Prostate gland (tissue), 2 donors: ENCODE data around the gene GATC. TPM values are rescaled to one million over a fixed set of nuclear protein-coding genes. Genes with fewer than 3 reads are reported as not detected.
A peak's percentile ranks its signal among the peaks of the same experiment; 100 is the strongest.

Experiments
- DNase-seq: peaks from one replicate; pipeline ENCODE4 v3.0.0-alpha.2; 2019; ENCODE audit warnings: low spot score
- H3K27ac ChIP-seq, 2 donors: fragments of 200-600 bp; sonication (generic); 2 replicates each; pipeline ENCODE4 v1.5.1; 2017 to 2019
- H3K27me3 ChIP-seq: fragments of 200-600 bp; sonication (generic); replicated peaks from 2 replicates; pipeline ENCODE4 v1.5.1; 2019; ENCODE audit not compliant: insufficient read depth
- H3K36me3 ChIP-seq, 2 donors: fragments of 200-600 bp; sonication (generic); 1 replicate in 1 of 2; 2 replicates in 1 of 2; pipeline versions ENCODE4 v1.5.1 to v1.8.1; 2017 to 2019
- H3K4me1 ChIP-seq: fragments of 200-600 bp; sonication (generic); replicated peaks from 2 replicates; pipeline ENCODE4 v1.5.1; 2019
- H3K4me3 ChIP-seq, 2 donors: fragments of 200-600 bp; sonication (generic); 2 replicates each; pipeline ENCODE4 v1.5.1; 2017 to 2019
- H3K9me3 ChIP-seq: fragments of 200-600 bp; sonication (generic); 2 replicates; pipeline ENCODE4 v1.5.1; 2017
- POLR2A ChIP-seq: fragments of 450-650 bp; IDR thresholded peaks from one replicate; pipeline ENCODE4 v1.6.1; 2016; ENCODE audit warnings: antibody characterized with exemption, mild to moderate bottlenecking
- POLR2AphosphoS5 ChIP-seq: sonication (generic); formaldehyde crosslinking; IDR thresholded peaks from one replicate; pipeline ENCODE4 v1.6.1; 2017; ENCODE audit warnings: antibody characterized with exemption
- WGBS: methylation state at CpG from one replicate; pipeline ENCODE4 v1.1.5; 2018; 5-methylcytosine and 5-hydroxymethylcytosine counted together
- intact Hi-C: fragments of 100-400 bp; cut with DNase I; formaldehyde crosslinking; loops from one replicate; pipeline ENCODE4 v1.14.2; 2022
- total RNA-seq, 2 donors: library from RNA; depleted of rRNA; stranded (reverse); fragments of >200 nt; gene quantifications; one replicate each; pipeline ENCODE4 v1.1.0, GENCODE V29; 2016
- TF ChIP-seq, protein P1 (sequence below), 4 experiments: fragments of 200-600 bp in 2 of 4; fragments of 450-650 bp in 2 of 4; sonication (generic) in 2 of 4; IDR thresholded peaks; 1 replicate in 3 of 4; 2 replicates in 1 of 4; pipeline ENCODE4 v1.5.1; 2016 to 2019; ENCODE audit warnings: antibody characterized with exemption in 4 of 4, mild to moderate bottlenecking in 2 of 4, moderate library complexity in 2 of 4

The GATC gene
- total RNA-seq, 2 donors from 2014 or later: 19.3 to 30.1 TPM

- H3K36me3 ChIP-seq: no peaks in the 10 kb centered on the region
These were observed 42.4 kb upstream of the GATC start for GRCh38 chr12:120403869-120404268.

DNA sequence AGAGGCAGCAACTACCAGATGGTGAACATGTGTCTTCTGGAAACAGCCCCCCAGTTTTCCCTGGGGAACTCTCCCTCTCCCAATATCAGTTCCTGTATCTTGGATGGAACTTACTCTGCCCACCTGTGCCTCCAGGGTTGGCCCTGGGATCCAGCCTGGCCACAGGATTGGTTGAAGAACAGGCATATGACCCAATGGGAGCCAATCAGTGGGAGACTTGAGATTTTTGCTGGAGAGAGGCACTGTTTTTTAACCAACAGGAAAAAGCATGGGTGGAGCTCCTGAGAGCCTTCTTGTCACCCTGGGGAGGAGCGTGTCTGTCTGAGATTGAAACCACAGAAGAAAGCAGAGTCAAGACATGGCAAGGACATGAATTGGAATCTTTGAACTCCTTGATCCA, 42.0 kb upstream of the GATC start:
- no peak for DNase-seq
- Histone ChIP-seq H3K9me3 (no peaks in the 10 kb centered on the region), H3K4me1 (no peaks in the 10 kb centered on the region), H3K27ac (no peak overlapping the region), H3K36me3 (no peaks in the 10 kb centered on the region), H3K27me3 (no peaks in the 10 kb centered on the region), H3K4me3 (no peak overlapping the region)
- 83% methylated on average over 1 of the region's 1 CpG for WGBS
- TF ChIP-seq POLR2A (no peak), POLR2AphosphoS5 (no peak)
- TF ChIP-seq, protein P1, sequence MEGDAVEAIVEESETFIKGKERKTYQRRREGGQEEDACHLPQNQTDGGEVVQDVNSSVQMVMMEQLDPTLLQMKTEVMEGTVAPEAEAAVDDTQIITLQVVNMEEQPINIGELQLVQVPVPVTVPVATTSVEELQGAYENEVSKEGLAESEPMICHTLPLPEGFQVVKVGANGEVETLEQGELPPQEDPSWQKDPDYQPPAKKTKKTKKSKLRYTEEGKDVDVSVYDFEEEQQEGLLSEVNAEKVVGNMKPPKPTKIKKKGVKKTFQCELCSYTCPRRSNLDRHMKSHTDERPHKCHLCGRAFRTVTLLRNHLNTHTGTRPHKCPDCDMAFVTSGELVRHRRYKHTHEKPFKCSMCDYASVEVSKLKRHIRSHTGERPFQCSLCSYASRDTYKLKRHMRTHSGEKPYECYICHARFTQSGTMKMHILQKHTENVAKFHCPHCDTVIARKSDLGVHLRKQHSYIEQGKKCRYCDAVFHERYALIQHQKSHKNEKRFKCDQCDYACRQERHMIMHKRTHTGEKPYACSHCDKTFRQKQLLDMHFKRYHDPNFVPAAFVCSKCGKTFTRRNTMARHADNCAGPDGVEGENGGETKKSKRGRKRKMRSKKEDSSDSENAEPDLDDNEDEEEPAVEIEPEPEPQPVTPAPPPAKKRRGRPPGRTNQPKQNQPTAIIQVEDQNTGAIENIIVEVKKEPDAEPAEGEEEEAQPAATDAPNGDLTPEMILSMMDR (IDR thresholded peaks at IDR 0.05): no peak
- intact Hi-C loops: no loop called here

More at GRCh38 chr12:120403869-120404268, 42.4 kb upstream of the GATC start:
- Histone ChIP-seq H3K27me3 (no peaks in the 10 kb centered on the region), H3K9me3 (no peaks in the 10 kb centered on the region), H3K27ac (no peak overlapping the region), H3K4me3 (no peak overlapping the region), H3K4me1 (no peaks in the 10 kb centered on the region)
- no peak for DNase-seq
- TF ChIP-seq, protein P1 (IDR thresholded peaks at IDR 0.05): no peak
- TF ChIP-seq POLR2A (no peak), POLR2AphosphoS5 (no peak)
- intact Hi-C loops: no loop called here
- 62% methylated on average over 3 of the region's 3 CpGs for WGBS

DNA sequence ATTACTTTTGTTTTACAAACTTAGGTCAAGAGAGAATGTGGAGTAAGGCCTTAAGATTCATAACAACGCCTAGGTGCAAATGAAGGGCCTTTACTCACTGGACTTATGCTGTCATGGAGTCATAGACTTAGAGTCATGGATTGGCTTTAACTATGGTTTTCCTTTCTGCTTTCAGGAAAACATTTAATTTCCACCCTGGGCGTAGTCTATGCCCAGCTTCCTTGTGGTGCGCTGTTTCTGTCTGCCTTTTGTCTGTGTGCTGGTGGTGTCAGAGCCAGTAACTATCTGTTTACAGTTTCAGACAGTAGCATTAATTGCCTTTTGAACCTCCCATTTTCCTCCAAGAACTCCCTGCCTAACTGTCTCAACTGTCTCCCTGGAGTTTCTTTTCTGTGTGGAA, 40.2 kb upstream of the GATC start:
- TF ChIP-seq, protein P1 (IDR thresholded peaks at IDR 0.05): no peak
- peak; percentile 44 for TF ChIP-seq POLR2AphosphoS5
- no peaks in the 10 kb centered on the region for H3K9me3 ChIP-seq
- no peaks in the 10 kb centered on the region for H3K27me3 ChIP-seq
- peak overlapping the region; percentile 40 to 72 for H3K27ac ChIP-seq
- no peak for DNase-seq
- no peak overlapping the region for H3K4me3 ChIP-seq
- 71% methylated on average over 3 of the region's 3 CpGs for WGBS
- no peaks in the 10 kb centered on the region for H3K4me1 ChIP-seq
- intact Hi-C loops: no loop called here
- no peaks in the 10 kb centered on the region for H3K36me3 ChIP-seq

DNA sequence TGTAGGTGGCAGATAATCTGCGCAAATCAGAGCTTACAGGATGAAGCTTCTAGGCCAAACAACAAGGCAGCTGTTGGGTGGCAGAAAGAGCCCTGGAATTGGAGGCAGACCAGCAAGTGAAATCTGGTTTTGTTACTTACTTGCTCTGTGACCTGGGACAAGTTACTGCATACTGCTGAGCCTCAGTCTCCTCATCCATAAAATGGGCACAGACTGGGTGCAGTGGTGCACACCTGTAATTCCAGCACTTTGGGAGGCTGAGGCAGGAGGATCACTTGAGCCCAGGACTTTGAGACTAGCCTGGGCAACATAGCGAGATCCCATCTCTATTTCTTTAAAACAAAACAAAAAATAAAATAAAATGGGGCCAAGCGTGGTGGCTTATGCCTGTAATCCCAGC, 39.7 kb upstream of the GATC start:
- peak overlapping the region; percentile 40 to 72 for H3K27ac ChIP-seq
- intact Hi-C loops: no loop called here
- 94% methylated on average over 3 of the region's 3 CpGs for WGBS

GRCh38 chr12:120408771-120409170, 37.5 kb upstream of the GATC start:
- H3K9me3 ChIP-seq: no peaks in the 10 kb centered on the region
- no peaks in the 10 kb centered on the region for H3K36me3 ChIP-seq
- no peak for TF ChIP-seq POLR2AphosphoS5
- TF ChIP-seq, protein P1 (IDR thresholded peaks at IDR 0.05): no peak
- H3K4me1 ChIP-seq: no peaks in the 10 kb centered on the region
- no peaks in the 10 kb centered on the region for H3K27me3 ChIP-seq
- WGBS: 94% methylated on average over 11 of the region's 11 CpGs
- DNase-seq: no peak
- intact Hi-C loops: no loop called here
- H3K27ac ChIP-seq: no peak overlapping the region
- no peak overlapping the region for H3K4me3 ChIP-seq

More for the DNA sequence above, 39.7 kb upstream of the GATC start:
- no peak overlapping the region for H3K4me3 ChIP-seq
- no peaks in the 10 kb centered on the region for H3K9me3 ChIP-seq
- no peaks in the 10 kb centered on the region for H3K4me1 ChIP-seq
- no peak for DNase-seq
- TF ChIP-seq, protein P1 (IDR thresholded peaks at IDR 0.05): no peak
- no peak for TF ChIP-seq POLR2A
- TF ChIP-seq POLR2AphosphoS5: no peak
- H3K36me3 ChIP-seq: no peaks in the 10 kb centered on the region
- H3K27me3 ChIP-seq: no peaks in the 10 kb centered on the region
